ENCODE results near the gene TBX21.
"Not testable (repeated sequence)": the region's sequence is repeated elsewhere in the genome, so short reads cannot be mapped to it uniquely, and the experiment has no call there.

Gene TBX21

DNA sequence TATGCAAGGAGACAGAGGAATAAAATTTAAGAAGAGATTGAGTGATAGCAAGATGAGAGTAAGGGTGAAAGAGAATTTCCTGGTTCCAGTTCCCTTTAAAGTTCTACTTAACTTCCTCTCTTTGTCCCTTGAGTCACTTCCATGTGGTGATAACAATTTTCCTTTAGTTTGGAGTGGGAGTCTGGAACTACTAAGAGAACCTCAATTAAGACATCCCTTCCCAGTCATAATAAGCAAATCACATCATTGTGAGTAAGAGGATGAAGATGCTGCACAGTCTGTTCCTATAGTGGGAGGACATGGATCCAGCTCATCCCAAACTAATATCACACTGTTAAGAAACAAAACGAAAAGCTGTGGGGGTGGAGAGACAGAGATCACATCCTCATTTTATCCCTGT lies 24.4 kb downstream of the TBX21 start:
- TF ChIP-seq, protein P1, sequence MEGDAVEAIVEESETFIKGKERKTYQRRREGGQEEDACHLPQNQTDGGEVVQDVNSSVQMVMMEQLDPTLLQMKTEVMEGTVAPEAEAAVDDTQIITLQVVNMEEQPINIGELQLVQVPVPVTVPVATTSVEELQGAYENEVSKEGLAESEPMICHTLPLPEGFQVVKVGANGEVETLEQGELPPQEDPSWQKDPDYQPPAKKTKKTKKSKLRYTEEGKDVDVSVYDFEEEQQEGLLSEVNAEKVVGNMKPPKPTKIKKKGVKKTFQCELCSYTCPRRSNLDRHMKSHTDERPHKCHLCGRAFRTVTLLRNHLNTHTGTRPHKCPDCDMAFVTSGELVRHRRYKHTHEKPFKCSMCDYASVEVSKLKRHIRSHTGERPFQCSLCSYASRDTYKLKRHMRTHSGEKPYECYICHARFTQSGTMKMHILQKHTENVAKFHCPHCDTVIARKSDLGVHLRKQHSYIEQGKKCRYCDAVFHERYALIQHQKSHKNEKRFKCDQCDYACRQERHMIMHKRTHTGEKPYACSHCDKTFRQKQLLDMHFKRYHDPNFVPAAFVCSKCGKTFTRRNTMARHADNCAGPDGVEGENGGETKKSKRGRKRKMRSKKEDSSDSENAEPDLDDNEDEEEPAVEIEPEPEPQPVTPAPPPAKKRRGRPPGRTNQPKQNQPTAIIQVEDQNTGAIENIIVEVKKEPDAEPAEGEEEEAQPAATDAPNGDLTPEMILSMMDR (IDR thresholded peaks at IDR 0.05; ENCODE audit: low read depth, low read length): no peak
- in situ Hi-C loops (cut with HindIII; ENCODE audit: low sequenced_read_pairs): no loop called here
- H3K4me3 ChIP-seq (ENCODE audit: low read depth, low read length): no peak overlapping the region
- no peak for DNase-seq (ENCODE audit: low read depth, low spot score)

DNA sequence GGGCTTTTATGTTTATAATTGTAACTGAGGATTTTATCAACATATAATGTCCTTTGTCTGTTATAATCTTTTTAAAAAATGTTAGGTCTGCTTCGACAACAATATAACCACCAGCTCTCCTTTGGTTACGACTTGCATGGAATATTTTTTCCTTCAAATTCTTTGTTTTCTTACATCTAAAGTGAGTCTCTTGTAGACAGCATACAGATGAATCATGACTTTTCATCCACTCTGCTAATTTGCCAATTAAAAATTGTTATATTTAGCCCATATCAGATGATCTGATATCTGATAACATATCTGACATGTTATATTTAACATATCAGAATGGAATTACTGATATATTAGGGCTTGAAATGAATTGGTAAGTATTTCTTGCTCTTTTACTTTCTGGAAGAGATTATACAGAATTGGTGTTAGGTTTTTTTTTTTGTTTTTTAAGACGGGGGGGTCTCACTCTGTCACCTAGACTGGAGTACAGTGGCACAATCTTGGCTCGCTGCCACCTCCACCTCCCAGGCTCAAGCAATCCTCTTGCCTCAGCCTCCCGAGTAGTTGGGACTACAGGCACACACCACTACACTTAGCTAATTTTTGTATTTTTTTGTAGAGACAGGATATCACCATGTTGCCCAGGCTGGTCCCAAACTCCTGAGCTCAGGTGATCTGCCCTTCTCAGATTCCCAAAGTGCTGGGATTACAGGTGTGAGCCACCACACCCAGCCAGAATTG lies 27.5 kb downstream of the TBX21 start:
- TF ChIP-seq, protein P1 (IDR thresholded peaks at IDR 0.05; ENCODE audit: low read depth, low read length): no peak
- H3K4me3 ChIP-seq (ENCODE audit: low read depth, low read length): no peak overlapping the region
- no peak for DNase-seq (ENCODE audit: low read depth, low spot score)
- in situ Hi-C loops (cut with HindIII; ENCODE audit: low sequenced_read_pairs): no loop called here

DNA sequence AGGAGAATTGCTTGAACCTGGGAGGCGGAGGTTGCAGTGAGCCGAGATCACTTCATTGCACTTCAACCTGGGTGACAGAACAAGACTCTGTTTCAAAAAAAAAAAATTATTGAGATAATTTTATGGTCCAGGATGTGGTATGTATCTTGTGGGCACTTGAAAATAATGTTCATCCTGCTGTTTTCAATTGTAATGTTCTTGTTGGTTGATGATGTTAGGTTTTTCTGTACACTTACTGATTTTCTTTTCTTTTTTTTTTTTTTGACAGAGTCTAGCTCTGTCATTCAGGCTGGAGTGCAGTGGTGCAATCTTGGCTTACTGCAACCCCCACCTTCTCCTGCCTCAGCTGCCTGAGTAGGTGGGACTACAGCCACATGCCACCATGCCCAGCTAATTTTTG lies 29.7 kb downstream of the TBX21 start:
- TF ChIP-seq, protein P1 (IDR thresholded peaks at IDR 0.05; ENCODE audit: low read depth, low read length): no peak
- H3K4me3 ChIP-seq (ENCODE audit: low read depth, low read length): no peak overlapping the region
- DNase-seq (ENCODE audit: low read depth, low spot score): no peak
- in situ Hi-C loops (cut with HindIII; ENCODE audit: low sequenced_read_pairs): no loop called here

DNA sequence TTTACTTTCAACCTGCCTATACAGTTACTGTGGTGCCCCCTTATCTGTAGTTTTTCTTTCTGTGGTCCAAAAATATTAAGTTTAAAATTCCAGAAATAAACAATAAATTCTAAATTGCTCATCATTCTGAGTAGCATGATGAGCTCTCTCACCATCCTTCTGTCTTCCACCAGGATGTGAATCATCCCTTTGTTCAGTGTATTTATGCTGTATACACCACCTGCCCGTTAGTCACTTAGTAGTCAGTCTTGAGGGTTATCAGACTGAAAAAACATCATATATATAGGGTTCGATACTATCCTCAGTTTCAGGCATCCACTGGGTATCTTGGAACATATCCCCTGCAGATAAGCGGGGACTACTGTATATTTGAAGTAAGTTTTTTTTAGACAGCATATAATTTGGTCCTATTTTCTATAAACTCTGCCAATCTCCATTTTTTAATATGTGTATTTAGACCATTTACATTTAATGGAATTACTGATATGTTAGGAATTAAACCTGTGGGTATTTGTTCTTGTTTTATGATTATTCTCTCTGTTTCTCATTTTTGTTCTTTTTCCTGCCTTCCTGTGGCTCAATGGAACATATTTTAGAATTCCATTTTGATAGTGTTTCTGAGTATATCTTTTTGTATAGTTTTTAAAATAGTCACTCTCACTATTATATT lies 31.0 kb downstream of the TBX21 start:
- H3K4me3 ChIP-seq (ENCODE audit: low read depth, low read length): no peak overlapping the region
- no peak for DNase-seq (ENCODE audit: low read depth, low spot score)
- in situ Hi-C loops (cut with HindIII; ENCODE audit: low sequenced_read_pairs): no loop called here
- TF ChIP-seq, protein P1 (IDR thresholded peaks at IDR 0.05; ENCODE audit: low read depth, low read length): no peak

DNA sequence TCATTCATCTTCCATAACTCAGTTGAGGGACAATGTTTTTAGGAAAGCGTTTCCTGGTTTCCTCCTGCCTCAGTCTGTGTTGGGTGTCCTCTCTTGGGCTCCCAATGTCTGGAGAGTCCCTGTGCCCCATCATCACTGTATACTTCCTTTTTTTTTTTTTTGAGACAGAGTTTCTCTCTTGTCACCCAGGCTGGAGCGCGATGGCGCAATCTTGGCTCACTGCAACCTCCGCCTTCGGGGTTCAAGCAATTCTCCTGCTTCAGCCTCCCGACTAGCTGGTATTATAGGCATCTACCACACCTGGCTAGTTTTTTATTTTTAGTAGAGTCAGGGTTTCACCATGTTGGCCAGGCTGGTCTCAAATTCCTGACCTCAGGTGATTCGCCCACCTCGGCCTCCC lies 40.6 kb downstream of the TBX21 start:
- DNase-seq (ENCODE audit: low read depth, low spot score); H3K4me3 ChIP-seq (ENCODE audit: low read depth, low read length); in situ Hi-C loops (cut with HindIII; ENCODE audit: low sequenced_read_pairs): not testable (repeated sequence)

DNA sequence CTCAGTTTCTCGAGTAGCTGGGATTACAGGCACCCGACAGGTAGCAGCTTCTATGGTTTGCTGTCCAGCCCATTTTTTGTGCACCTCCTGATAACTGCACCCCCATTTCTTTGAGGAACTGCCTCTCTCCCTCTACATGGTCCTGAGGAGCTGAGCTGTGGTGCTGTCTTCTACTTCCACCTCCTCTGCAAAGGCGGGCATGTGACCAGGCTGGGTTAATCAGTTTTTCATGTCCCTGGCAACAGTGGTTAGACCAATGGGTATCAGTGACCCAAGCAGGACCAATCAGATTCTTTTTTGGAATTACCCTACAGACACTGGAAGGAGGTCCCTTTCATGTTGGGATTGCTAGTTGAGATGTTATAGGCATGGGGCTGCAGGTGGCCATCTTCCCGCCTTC lies 41.3 kb downstream of the TBX21 start:
- DNase-seq (ENCODE audit: low read depth, low spot score): no peak
- no peak overlapping the region for H3K4me3 ChIP-seq (ENCODE audit: low read depth, low read length)
- TF ChIP-seq, protein P1 (IDR thresholded peaks at IDR 0.05; ENCODE audit: low read depth, low read length): no peak
- in situ Hi-C loops (cut with HindIII; ENCODE audit: low sequenced_read_pairs): no loop called here

DNA sequence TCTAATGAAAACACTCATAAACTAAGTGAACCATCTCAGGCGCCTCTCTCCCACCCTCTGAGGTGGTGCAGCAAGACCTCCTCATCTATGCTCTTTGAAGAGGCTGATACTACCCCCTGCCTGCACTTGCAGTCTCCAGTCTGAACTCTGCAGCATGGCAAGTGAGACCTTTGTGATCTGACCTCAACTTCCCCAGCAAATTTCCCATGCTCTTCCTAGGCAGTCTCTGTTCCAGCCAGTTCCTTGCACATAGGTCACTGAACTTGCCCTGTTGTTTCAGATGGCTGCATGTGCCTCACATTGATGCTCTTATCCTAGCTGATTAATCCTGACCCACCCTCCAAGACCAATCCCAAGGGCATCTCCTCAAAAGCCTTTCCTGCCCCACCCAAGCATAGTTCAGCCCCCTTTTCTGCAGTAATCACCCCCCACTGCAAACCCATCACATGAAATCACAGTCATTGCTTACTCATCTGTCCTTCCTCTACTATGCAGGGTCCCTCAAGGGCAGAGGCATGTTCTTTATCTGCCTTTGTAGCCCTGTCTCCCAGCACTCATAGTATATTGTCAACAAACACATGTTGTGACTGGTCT lies 42.0 kb downstream of the TBX21 start:
- in situ Hi-C loops (cut with HindIII; ENCODE audit: low sequenced_read_pairs): no loop called here
- H3K4me3 ChIP-seq (ENCODE audit: low read depth, low read length): no peak overlapping the region
- TF ChIP-seq, protein P1 (IDR thresholded peaks at IDR 0.05; ENCODE audit: low read depth, low read length): no peak
- DNase-seq (ENCODE audit: low read depth, low spot score): no peak
